ENCODE results near the gene CADM4.

- TF ChIP-seq CTCF (optimal IDR thresholded peaks at IDR 0.05 in 1 of 3, IDR thresholded peaks at IDR 0.05 in 1 of 3, conservative IDR thresholded peaks at IDR 0.05 in 1 of 3; ENCODE audit: extremely low read depth in 1 of 3, insufficient read depth in 2 of 3, low read length in 3 of 3), result no peak
- TF ChIP-seq EZH2 (IDR thresholded peaks at IDR 0.05; ENCODE audit: low read length), result no peak
These were observed 741 bp upstream of the CADM4 start for GRCh38 chr19:43640424-43640757.

All from keratinocyte (primary cell).